SK-N-SH treated with all-trans-retinoic acid at 6 μM for 48 hours (cell line): ENCODE results near the gene C14orf119.

Experiments used
- CSDC2 ChIP-seq: fragments of 250-450 bp; sonication (Bioruptor Pico); IDR thresholded peaks from 2 replicates; pipeline ENCODE4 v1.5.0; 2020; ENCODE audit warnings: mild to moderate bottlenecking, moderate library complexity
- ESRRG ChIP-seq: fragments of 250-450 bp; sonication (Bioruptor Pico); IDR thresholded peaks from 2 replicates; pipeline ENCODE4 v1.6.1; 2021; ENCODE audit warnings: mild to moderate bottlenecking
- GLIS3 ChIP-seq: fragments of 250-450 bp; sonication (Bioruptor Pico); IDR thresholded peaks from 2 replicates; pipeline ENCODE4 v1.5.0; 2020; ENCODE audit warnings: mild to moderate bottlenecking, moderate library complexity
- PPARA ChIP-seq: fragments of 250-450 bp; sonication (Bioruptor Pico); IDR thresholded peaks from 2 replicates; pipeline ENCODE4 v1.5.0; 2020; ENCODE audit warnings: mild to moderate bottlenecking, borderline replicate concordance
- RARB ChIP-seq: fragments of 250-450 bp; sonication (Bioruptor Pico); IDR thresholded peaks from 2 replicates; pipeline ENCODE4 v1.8.0; 2021; ENCODE audit warnings: mild to moderate bottlenecking, moderate library complexity
- SNAI2 ChIP-seq: fragments of 250-450 bp; sonication (Bioruptor Pico); IDR thresholded peaks from 2 replicates; pipeline ENCODE4 v1.5.0; 2020; ENCODE audit warnings: mild to moderate bottlenecking, moderate library complexity
- ZFP3 ChIP-seq: fragments of 250-450 bp; sonication (Bioruptor Pico); IDR thresholded peaks from 2 replicates; pipeline ENCODE4 v1.5.0; 2020; ENCODE audit warnings: mild to moderate bottlenecking, moderate library complexity
- ZFP30 ChIP-seq: fragments of 450-650 bp; formaldehyde crosslinking; IDR thresholded peaks from 2 replicates; pipeline ENCODE4 v1.5.0; 2022; ENCODE audit warnings: mild to moderate bottlenecking, moderate library complexity
- ZNF8 ChIP-seq: fragments of 450-650 bp; formaldehyde crosslinking; IDR thresholded peaks from 2 replicates; pipeline ENCODE4 v1.5.0; 2020; ENCODE audit warnings: mild to moderate bottlenecking, moderate library complexity
- TF ChIP-seq, protein P1 (sequence below): fragments of 250-450 bp; sonication (Bioruptor Pico); IDR thresholded peaks from 2 replicates; pipeline ENCODE4 v1.8.0; 2020; ENCODE audit warnings: mild to moderate bottlenecking, moderate library complexity, borderline replicate concordance
- TF ChIP-seq, protein P2 (sequence below): fragments of 250-450 bp; sonication (Bioruptor Pico); IDR thresholded peaks from 2 replicates; pipeline ENCODE4 v1.5.0; 2020; ENCODE audit warnings: mild to moderate bottlenecking, moderate library complexity
- TF ChIP-seq, protein P3 (sequence below): fragments of 250-450 bp; sonication (Bioruptor Pico); IDR thresholded peaks from 2 replicates; pipeline ENCODE4 v1.8.0; 2021; ENCODE audit warnings: low read depth, mild to moderate bottlenecking, moderate library complexity, borderline replicate concordance

DNA sequence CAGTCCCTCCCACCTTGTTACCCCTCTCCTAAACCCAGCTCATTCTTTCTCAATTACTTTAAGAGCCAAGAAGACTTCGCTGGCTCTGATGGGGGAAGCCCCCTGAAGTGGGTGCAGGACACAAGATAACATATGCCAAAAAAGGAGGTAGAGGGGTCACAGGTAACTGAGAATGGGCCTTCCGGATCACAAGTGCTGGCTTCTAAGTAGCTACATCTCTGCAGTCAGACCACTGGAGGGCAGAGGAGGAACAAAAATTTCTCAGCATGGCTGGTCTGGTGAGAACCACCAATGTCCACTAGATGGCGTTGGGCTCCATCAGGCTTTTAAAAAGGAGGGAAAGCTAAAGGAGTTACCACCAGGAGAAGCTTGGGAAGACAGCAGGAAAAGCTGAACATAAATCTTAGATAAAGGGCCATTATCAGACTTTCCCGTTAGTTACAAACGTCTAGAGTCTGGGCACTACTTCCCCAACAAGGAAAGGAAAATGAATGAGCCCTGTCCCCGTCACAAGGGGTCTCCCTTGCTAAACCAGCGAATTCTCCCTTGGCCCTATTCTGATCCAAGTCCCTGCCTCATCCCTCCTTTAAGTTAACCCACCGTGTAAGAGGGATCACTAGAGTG lies 26.4 kb upstream of the C14orf119 start:
- TF ChIP-seq, protein P1, sequence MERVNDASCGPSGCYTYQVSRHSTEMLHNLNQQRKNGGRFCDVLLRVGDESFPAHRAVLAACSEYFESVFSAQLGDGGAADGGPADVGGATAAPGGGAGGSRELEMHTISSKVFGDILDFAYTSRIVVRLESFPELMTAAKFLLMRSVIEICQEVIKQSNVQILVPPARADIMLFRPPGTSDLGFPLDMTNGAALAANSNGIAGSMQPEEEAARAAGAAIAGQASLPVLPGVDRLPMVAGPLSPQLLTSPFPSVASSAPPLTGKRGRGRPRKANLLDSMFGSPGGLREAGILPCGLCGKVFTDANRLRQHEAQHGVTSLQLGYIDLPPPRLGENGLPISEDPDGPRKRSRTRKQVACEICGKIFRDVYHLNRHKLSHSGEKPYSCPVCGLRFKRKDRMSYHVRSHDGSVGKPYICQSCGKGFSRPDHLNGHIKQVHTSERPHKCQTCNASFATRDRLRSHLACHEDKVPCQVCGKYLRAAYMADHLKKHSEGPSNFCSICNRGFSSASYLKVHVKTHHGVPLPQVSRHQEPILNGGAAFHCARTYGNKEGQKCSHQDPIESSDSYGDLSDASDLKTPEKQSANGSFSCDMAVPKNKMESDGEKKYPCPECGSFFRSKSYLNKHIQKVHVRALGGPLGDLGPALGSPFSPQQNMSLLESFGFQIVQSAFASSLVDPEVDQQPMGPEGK (CRISPR knock-in tag): no peak
- no peak for TF ChIP-seq ZFP3 (CRISPR knock-in tag)
- no peak for TF ChIP-seq PPARA (CRISPR knock-in tag)
- no peak for TF ChIP-seq ESRRG
- no peak for TF ChIP-seq CSDC2 (CRISPR knock-in tag)
- TF ChIP-seq, protein P2, sequence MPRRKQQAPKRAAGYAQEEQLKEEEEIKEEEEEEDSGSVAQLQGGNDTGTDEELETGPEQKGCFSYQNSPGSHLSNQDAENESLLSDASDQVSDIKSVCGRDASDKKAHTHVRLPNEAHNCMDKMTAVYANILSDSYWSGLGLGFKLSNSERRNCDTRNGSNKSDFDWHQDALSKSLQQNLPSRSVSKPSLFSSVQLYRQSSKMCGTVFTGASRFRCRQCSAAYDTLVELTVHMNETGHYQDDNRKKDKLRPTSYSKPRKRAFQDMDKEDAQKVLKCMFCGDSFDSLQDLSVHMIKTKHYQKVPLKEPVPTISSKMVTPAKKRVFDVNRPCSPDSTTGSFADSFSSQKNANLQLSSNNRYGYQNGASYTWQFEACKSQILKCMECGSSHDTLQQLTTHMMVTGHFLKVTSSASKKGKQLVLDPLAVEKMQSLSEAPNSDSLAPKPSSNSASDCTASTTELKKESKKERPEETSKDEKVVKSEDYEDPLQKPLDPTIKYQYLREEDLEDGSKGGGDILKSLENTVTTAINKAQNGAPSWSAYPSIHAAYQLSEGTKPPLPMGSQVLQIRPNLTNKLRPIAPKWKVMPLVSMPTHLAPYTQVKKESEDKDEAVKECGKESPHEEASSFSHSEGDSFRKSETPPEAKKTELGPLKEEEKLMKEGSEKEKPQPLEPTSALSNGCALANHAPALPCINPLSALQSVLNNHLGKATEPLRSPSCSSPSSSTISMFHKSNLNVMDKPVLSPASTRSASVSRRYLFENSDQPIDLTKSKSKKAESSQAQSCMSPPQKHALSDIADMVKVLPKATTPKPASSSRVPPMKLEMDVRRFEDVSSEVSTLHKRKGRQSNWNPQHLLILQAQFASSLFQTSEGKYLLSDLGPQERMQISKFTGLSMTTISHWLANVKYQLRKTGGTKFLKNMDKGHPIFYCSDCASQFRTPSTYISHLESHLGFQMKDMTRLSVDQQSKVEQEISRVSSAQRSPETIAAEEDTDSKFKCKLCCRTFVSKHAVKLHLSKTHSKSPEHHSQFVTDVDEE: no peak
- TF ChIP-seq GLIS3 (CRISPR knock-in tag): no peak
- TF ChIP-seq, protein P3, sequence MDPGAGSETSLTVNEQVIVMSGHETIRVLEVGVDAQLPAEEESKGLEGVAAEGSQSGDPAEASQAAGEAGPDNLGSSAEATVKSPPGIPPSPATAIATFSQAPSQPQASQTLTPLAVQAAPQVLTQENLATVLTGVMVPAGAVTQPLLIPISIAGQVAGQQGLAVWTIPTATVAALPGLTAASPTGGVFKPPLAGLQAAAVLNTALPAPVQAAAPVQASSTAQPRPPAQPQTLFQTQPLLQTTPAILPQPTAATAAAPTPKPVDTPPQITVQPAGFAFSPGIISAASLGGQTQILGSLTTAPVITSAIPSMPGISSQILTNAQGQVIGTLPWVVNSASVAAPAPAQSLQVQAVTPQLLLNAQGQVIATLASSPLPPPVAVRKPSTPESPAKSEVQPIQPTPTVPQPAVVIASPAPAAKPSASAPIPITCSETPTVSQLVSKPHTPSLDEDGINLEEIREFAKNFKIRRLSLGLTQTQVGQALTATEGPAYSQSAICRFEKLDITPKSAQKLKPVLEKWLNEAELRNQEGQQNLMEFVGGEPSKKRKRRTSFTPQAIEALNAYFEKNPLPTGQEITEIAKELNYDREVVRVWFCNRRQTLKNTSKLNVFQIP: no peak
- TF ChIP-seq ZFP30 (CRISPR knock-in tag): no peak
- TF ChIP-seq ZNF8 (CRISPR knock-in tag): no peak
- TF ChIP-seq SNAI2 (CRISPR knock-in tag): no peak
- no peak for TF ChIP-seq RARB
